H1 (cell line): ENCODE results near the gene RFX3. TPM values are rescaled to one million over a fixed set of nuclear protein-coding genes. Genes with fewer than 3 reads are reported as not detected.
A peak's percentile ranks its signal among the peaks of the same experiment; 100 is the strongest.

Source experiments
- CTCF ChIA-PET: fragments of 300-600 bp; sonication (Branson Sonifier 250); formaldehyde crosslinking; loops from one replicate; lab custom pipeline; 2021; ENCODE audit not compliant: partially characterized antibody; lab: Charles Lee
- POLR2A ChIA-PET: fragments of 300-600 bp; sonication (Branson Sonifier 250); formaldehyde crosslinking; loops from one replicate; lab custom pipeline; 2021; ENCODE audit warnings: inconsistent platforms; ENCODE audit not compliant: partially characterized antibody; lab: Charles Lee
- DNase-seq, 2 experiments: peaks; one replicate each; pipeline versions ENCODE4 v3.0.0 to v3.0.0-alpha.2; 2010 to 2022; ENCODE audit warnings: low spot score in 2 of 2, low read depth in 1 of 2, mixed read lengths in 1 of 2
- FAIRE-seq: peaks from 2 replicates; lab custom pipeline; 2011; peaks lifted over from hg19 to GRCh38; lab: Jason Lieb, UNC
- H2AFZ ChIP-seq: 2 replicates; pipeline ENCODE4 v1.8.1; 2012; ENCODE audit warnings: low read length, inconsistent platforms
- H2AK5ac ChIP-seq: 2 replicates; pipeline ENCODE4 v1.6.1; 2013; ENCODE audit warnings: low read depth, low read length
- H2BK120ac ChIP-seq: replicated peaks from 2 replicates; pipeline ENCODE3; 2013; ENCODE audit warnings: low read depth, low read length, inconsistent platforms
- H2BK12ac ChIP-seq: 2 replicates; pipeline ENCODE4 v1.6.1; 2013; ENCODE audit warnings: low read depth, low read length
- H2BK15ac ChIP-seq: 2 replicates; pipeline ENCODE4 v1.6.1; 2013; ENCODE audit warnings: low read length
- H2BK20ac ChIP-seq: 2 replicates; pipeline ENCODE4 v1.6.1; 2013; ENCODE audit warnings: low read length
- H2BK5ac ChIP-seq: 2 replicates; pipeline ENCODE4 v1.6.1; 2013; ENCODE audit warnings: low read depth, low read length
- H3K14ac ChIP-seq: 2 replicates; pipeline ENCODE4 v1.6.1; 2013; ENCODE audit warnings: inconsistent platforms; ENCODE audit not compliant: insufficient read length
- H3K18ac ChIP-seq: 2 replicates; pipeline ENCODE4 v1.6.1; 2013; ENCODE audit warnings: low read length; ENCODE audit errors: extremely low read depth
- H3K23ac ChIP-seq: 2 replicates; pipeline ENCODE4 v1.6.1; 2013; ENCODE audit warnings: inconsistent platforms; ENCODE audit not compliant: insufficient read length
- H3K23me2 ChIP-seq: 2 replicates; pipeline ENCODE4 v1.6.1; 2013; ENCODE audit warnings: low read depth, low read length
- H3K27ac ChIP-seq: 2 replicates; pipeline ENCODE4 v1.6.1; 2011; ENCODE audit warnings: low read depth, low read length, inconsistent platforms
- H3K27me3 ChIP-seq, 4 experiments: replicated peaks in 1 of 4; 1 replicate in 1 of 4; 2 replicates in 3 of 4; pipeline versions ENCODE4 v1.6.1 to v1.8.1; 2011 to 2013; ENCODE audit warnings: low read length in 3 of 4, mild to moderate bottlenecking in 3 of 4, inconsistent platforms in 2 of 4, mixed read lengths in 2 of 4, moderate library complexity in 1 of 4; ENCODE audit not compliant: control insufficient read depth in 3 of 4, insufficient read depth in 3 of 4; ENCODE audit errors: extremely low read depth in 1 of 4
- H3K36me3 ChIP-seq, 4 experiments: 2 replicates each; pipeline versions ENCODE4 v1.6.1 to v1.8.1; 2011 to 2013; ENCODE audit warnings: mild to moderate bottlenecking in 4 of 4, low read length in 3 of 4, moderate library complexity in 2 of 4, control low read depth in 1 of 4, inconsistent platforms in 1 of 4; ENCODE audit not compliant: insufficient read depth in 4 of 4, control insufficient read depth in 2 of 4
- H3K4ac ChIP-seq: replicated peaks from 2 replicates; pipeline ENCODE3; 2013; ENCODE audit warnings: low read length, low read depth, mixed read lengths, inconsistent platforms; ENCODE audit not compliant: insufficient read length
- H3K4me1 ChIP-seq, 4 experiments: replicated peaks in 1 of 4; 1 replicate in 1 of 4; 2 replicates in 3 of 4; pipeline versions ENCODE4 v1.6.1 to v1.8.1; 2011 to 2013; ENCODE audit warnings: low read length in 3 of 4, inconsistent platforms in 2 of 4, mixed read lengths in 1 of 4; ENCODE audit not compliant: insufficient read depth in 4 of 4, control insufficient read depth in 3 of 4
- H3K4me2 ChIP-seq, 2 experiments: 2 replicates each; pipeline versions ENCODE4 v1.6.1 to v1.8.1; 2011 to 2013; ENCODE audit warnings: low read depth in 2 of 2, low read length in 2 of 2, control low read depth in 1 of 2, inconsistent platforms in 1 of 2, mild to moderate bottlenecking in 1 of 2; ENCODE audit not compliant: insufficient read depth in 1 of 2
- H3K4me3 ChIP-seq, 4 experiments: fragments of 200-600, 300-600 bp in 1 of 4; sonication (generic), shearing (Covaris generic), sonication (Bioruptor Twin) in 1 of 4; 2 replicates each; pipeline versions ENCODE4 v1.5.1 to v1.8.1; 2011 to 2016; ENCODE audit warnings: low read length in 4 of 4, low read depth in 3 of 4, control low read depth in 2 of 4, inconsistent platforms in 2 of 4, mild to moderate bottlenecking in 2 of 4, mixed read lengths in 1 of 4, moderate library complexity in 1 of 4; ENCODE audit not compliant: insufficient read depth in 2 of 4; ENCODE audit errors: extremely low read depth in 1 of 4
- H3K56ac ChIP-seq: replicated peaks from 2 replicates; pipeline ENCODE3; 2013; ENCODE audit warnings: low read depth, mild to moderate bottlenecking, mixed read lengths, low read length, inconsistent platforms; ENCODE audit not compliant: insufficient read length
- H3K79me1 ChIP-seq: 2 replicates; pipeline ENCODE4 v1.6.1; 2013; ENCODE audit warnings: low read depth, low read length, control low read depth
- H3K79me2 ChIP-seq, 2 experiments: 2 replicates each; pipeline versions ENCODE4 v1.6.1 to v1.8.1; 2012 to 2013; ENCODE audit warnings: low read length in 2 of 2, mild to moderate bottlenecking in 2 of 2, inconsistent platforms in 1 of 2; ENCODE audit not compliant: insufficient read depth in 2 of 2, control insufficient read depth in 1 of 2
- H3K9ac ChIP-seq, 4 experiments: replicated peaks in 1 of 4; 1 replicate in 1 of 4; 2 replicates in 3 of 4; pipeline versions ENCODE4 v1.6.1 to v1.8.1; 2011 to 2013; ENCODE audit warnings: low read depth in 3 of 4, low read length in 3 of 4, control low read depth in 2 of 4, mild to moderate bottlenecking in 2 of 4, moderate library complexity in 2 of 4, inconsistent platforms in 1 of 4; ENCODE audit errors: extremely low read depth in 1 of 4
- H3K9me3 ChIP-seq, 2 experiments: 2 replicates each; pipeline versions ENCODE4 v1.6.1 to v1.8.1; 2012 to 2013; ENCODE audit warnings: mild to moderate bottlenecking in 2 of 2, moderate library complexity in 2 of 2, control low read depth in 1 of 2, inconsistent platforms in 1 of 2, low read depth in 1 of 2, low read length in 1 of 2, mixed read lengths in 1 of 2; ENCODE audit not compliant: insufficient read depth in 2 of 2
- H4K20me1 ChIP-seq, 2 experiments: replicated peaks in 1 of 2; 2 replicates each; pipeline versions ENCODE3 to v1.8.1; 2011 to 2013; ENCODE audit warnings: inconsistent platforms in 2 of 2, low read length in 2 of 2, mild to moderate bottlenecking in 1 of 2; ENCODE audit not compliant: insufficient read depth in 2 of 2, control insufficient read depth in 1 of 2
- H4K5ac ChIP-seq: 2 replicates; pipeline ENCODE4 v1.6.1; 2013; ENCODE audit warnings: low read length, low read depth, mixed read lengths, inconsistent platforms; ENCODE audit not compliant: insufficient read length
- H4K8ac ChIP-seq: 2 replicates; pipeline ENCODE4 v1.8.0; 2013; ENCODE audit warnings: mild to moderate bottlenecking, moderate library complexity, low read length, inconsistent platforms; ENCODE audit not compliant: insufficient read depth; ENCODE audit errors: extremely low read depth
- H4K91ac ChIP-seq: replicated peaks from 2 replicates; pipeline ENCODE3; 2013; ENCODE audit warnings: low read length, mixed read lengths, inconsistent platforms; ENCODE audit not compliant: insufficient read length
- CBX8 ChIP-seq: fragments of 300-800, 300-1000 bp; sonication (generic); IDR thresholded peaks from 2 replicates; pipeline ENCODE4 v1.7.1; 2016; ENCODE audit warnings: low read depth, low read length, borderline replicate concordance
- CHD2 ChIP-seq: IDR thresholded peaks from 2 replicates; pipeline ENCODE4 v1.6.1; 2012; ENCODE audit warnings: low read length, improper control_type of control experiment
- CTBP2 ChIP-seq: IDR thresholded peaks from 2 replicates; pipeline ENCODE4 v1.7.0; 2011; ENCODE audit warnings: borderline replicate concordance, mild to moderate bottlenecking, moderate library complexity, mixed read lengths, low read length; ENCODE audit not compliant: insufficient read depth, insufficient read length
- RFX5 ChIP-seq: IDR thresholded peaks from 2 replicates; pipeline ENCODE4 v1.6.1; 2011; ENCODE audit warnings: low read depth, low read length, improper control_type of control experiment, borderline replicate concordance
- SAP30 ChIP-seq: fragments of 300-600 bp; sonication (generic); IDR thresholded peaks from 2 replicates; pipeline ENCODE4 v1.7.1; 2012; ENCODE audit warnings: low read length, moderate library complexity, mild to moderate bottlenecking, inconsistent platforms; ENCODE audit not compliant: insufficient read depth, insufficient replicate concordance
- SP2 ChIP-seq: IDR thresholded peaks from 2 replicates; pipeline ENCODE4 v1.6.1; 2012; ENCODE audit warnings: mild to moderate bottlenecking, low read length, inconsistent platforms
- SP4 ChIP-seq: IDR thresholded peaks from 2 replicates; pipeline ENCODE4 v1.6.1; 2012; ENCODE audit warnings: low read length, inconsistent platforms
- TBP ChIP-seq: IDR thresholded peaks from 2 replicates; pipeline ENCODE4 v1.6.1; 2011; ENCODE audit warnings: low read depth, low read length, improper control_type of control experiment
- TCF12 ChIP-seq: IDR thresholded peaks from 2 replicates; pipeline ENCODE4 v1.6.1; 2011; ENCODE audit warnings: low read depth, mild to moderate bottlenecking, low read length
- WGBS, 2 experiments: shearing (Covaris generic) in 1 of 2; methylation state at CpG; one replicate each; pipeline versions ENCODE4 v1.1.6 to v1.1.7; 2013 to 2015; ENCODE audit warnings: low lambda C conversion rate in 2 of 2, mixed read lengths in 2 of 2, inconsistent platforms in 1 of 2, low coverage in 1 of 2, missing lambda C conversion rate in 1 of 2; ENCODE audit not compliant: insufficient replicate concordance in 2 of 2, insufficient coverage in 1 of 2, insufficient read length in 1 of 2; ENCODE audit errors: extremely low coverage in 1 of 2, missing lambda C conversion rate in 1 of 2; 5-methylcytosine and 5-hydroxymethylcytosine counted together
- polyA plus RNA-seq, 7 experiments: library from polyadenylated mRNA; depleted of rRNA in 3 of 7; stranded (reverse) in 5 of 7; unstranded in 2 of 7; fragments of >200 nt in 5 of 7; fragments of 200-250 nt in 2 of 7; gene quantifications; 1 replicate in 5 of 7; 2 replicates in 1 of 7; 4 replicates in 1 of 7; pipeline versions ENCODE4 v1.2.1 to v1.2.3, GENCODE V29; 2011 to 2013; ENCODE audit warnings: missing spikeins in 2 of 7, mixed read lengths in 2 of 7
- total RNA-seq: library from RNA; stranded (reverse); fragmentation: NEBNext Ultra II Directional; extraction: Animal tissue kit (Norgen Biotek cat#: 25700); gene quantifications from 2 replicates; pipeline ENCODE4 v1.2.1, GENCODE V29; 2021
- TF ChIP-seq, protein P1 (sequence below): IDR thresholded peaks from 2 replicates; pipeline ENCODE4 v1.6.1; 2012; ENCODE audit warnings: inconsistent platforms
- TF ChIP-seq, protein P2 (sequence below): IDR thresholded peaks from 2 replicates; pipeline ENCODE4 v1.6.1; 2012; ENCODE audit warnings: low read length, inconsistent platforms

Gene RFX3
- total and polyA plus RNA-seq, 2 of the 8 experiments (the other 6 are each of a cell fraction or from before 2014, with no cell fraction given) = 4.9 to 22.6 TPM

DNA sequence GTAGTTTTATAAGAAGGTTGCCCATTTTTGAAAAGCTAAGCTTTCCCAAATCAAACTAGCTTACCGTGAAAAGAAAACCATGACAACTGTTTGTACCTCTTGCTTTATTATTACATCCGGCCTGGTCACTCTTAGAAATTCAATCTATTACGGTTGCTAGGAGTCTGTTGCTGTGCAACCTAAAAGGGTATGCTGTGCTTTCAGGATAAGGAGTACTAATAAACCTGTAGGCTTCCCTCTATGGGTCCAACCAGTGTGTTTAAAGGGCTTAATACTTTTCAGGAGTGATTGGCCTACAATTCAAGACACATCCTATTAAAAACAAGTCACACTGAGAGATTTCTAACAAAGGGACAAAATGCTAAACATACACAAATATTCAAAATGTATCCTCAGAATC is 27.1 kb downstream of the RFX3 start:
- ChIA-PET POLR2A (interaction anchor here (2.4 kb wide), 1 partner anchor 28 kb away, joined by 13 read pairs; the partner anchor contains the start of gene RFX3), CTCF (interaction anchor here (0.8 to 1.3 kb wide), 3 partner anchors 9 to 876 kb away, joined by 3 to 4 read pairs (median 3); no protein-coding TSS in a partner anchor)
- no peaks in the 10 kb centered on the region for H3K23me2 ChIP-seq
- H2BK120ac ChIP-seq = no peak overlapping the region
- no peak overlapping the region for H3K4ac ChIP-seq
- WGBS, 2 experiments = 72% methylated on average over 3 of the region's 3 CpGs; no CpG with 5 or more reads in 1 of the 2 experiments
- H2AK5ac ChIP-seq = no peak overlapping the region
- TF ChIP-seq SAP30 = no peak
- TF ChIP-seq, protein P1, sequence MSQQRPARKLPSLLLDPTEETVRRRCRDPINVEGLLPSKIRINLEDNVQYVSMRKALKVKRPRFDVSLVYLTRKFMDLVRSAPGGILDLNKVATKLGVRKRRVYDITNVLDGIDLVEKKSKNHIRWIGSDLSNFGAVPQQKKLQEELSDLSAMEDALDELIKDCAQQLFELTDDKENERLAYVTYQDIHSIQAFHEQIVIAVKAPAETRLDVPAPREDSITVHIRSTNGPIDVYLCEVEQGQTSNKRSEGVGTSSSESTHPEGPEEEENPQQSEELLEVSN = no peak
- TF ChIP-seq CBX8 = no peak
- TF ChIP-seq TCF12 = no peak
- TF ChIP-seq CHD2 = no peak
- no peak for TF ChIP-seq CTBP2
- TF ChIP-seq RFX5 = no peak
- TF ChIP-seq SP4 = no peak
- TF ChIP-seq, protein P2, sequence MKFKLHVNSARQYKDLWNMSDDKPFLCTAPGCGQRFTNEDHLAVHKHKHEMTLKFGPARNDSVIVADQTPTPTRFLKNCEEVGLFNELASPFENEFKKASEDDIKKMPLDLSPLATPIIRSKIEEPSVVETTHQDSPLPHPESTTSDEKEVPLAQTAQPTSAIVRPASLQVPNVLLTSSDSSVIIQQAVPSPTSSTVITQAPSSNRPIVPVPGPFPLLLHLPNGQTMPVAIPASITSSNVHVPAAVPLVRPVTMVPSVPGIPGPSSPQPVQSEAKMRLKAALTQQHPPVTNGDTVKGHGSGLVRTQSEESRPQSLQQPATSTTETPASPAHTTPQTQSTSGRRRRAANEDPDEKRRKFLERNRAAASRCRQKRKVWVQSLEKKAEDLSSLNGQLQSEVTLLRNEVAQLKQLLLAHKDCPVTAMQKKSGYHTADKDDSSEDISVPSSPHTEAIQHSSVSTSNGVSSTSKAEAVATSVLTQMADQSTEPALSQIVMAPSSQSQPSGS = no peak
- TF ChIP-seq TBP = no peak
- TF ChIP-seq SP2 = no peak
- TF ChIP-seq, all 59 proteins: peak for 0
- no peak overlapping the region for H2BK15ac ChIP-seq
- no peak for DNase-seq
- peak overlapping the region in 1 of 2 experiments; percentile 14; a peak in 1 of 4 replicates for H3K4me2 ChIP-seq
- no peak overlapping the region for H3K9ac ChIP-seq
- no peaks in the 10 kb centered on the region for H3K79me1 ChIP-seq
- peak; percentile 19 for FAIRE-seq
- no peak overlapping the region for H4K8ac ChIP-seq
- H3K18ac ChIP-seq = no peak overlapping the region
- H3K23ac ChIP-seq = no peak overlapping the region
- no peaks in the 10 kb centered on the region for H3K9me3 ChIP-seq
- H4K91ac ChIP-seq = no peak overlapping the region
- no peak overlapping the region for H2BK12ac ChIP-seq
- H3K4me3 ChIP-seq = no peak overlapping the region
- peaks cover 0 to 6% (median 1%) of the 10 kb centered on the region in 4 experiments; a peak in 3 of 7 replicates for H3K4me1 ChIP-seq
- H3K36me3 ChIP-seq = no peaks in the 10 kb centered on the region
- H4K20me1 ChIP-seq = no peaks in the 10 kb centered on the region
- no peak overlapping the region for H4K5ac ChIP-seq
- H3K14ac ChIP-seq = no peak overlapping the region
- H3K79me2 ChIP-seq = peaks cover 0 to 30% of the 10 kb centered on the region in 2 experiments; a peak in 2 of 4 replicates
- H2BK5ac ChIP-seq = no peak overlapping the region
- H2BK20ac ChIP-seq = no peak overlapping the region
- no peak overlapping the region for H2AFZ ChIP-seq
- H3K27ac ChIP-seq = no peak overlapping the region; the same call in 1 of the 2 replicates
- H3K56ac ChIP-seq = no peak overlapping the region
- no peaks in the 10 kb centered on the region for H3K27me3 ChIP-seq
